Retinal pigment epithelial cell (primary cell): Measurements from ENCODE around the gene CYFIP2.

Source experiments
- DNase-seq: peaks from one replicate; pipeline ENCODE4 v3.0.0-alpha.2; 2010; ENCODE audit warnings: low read depth
- H3K4me3 ChIP-seq: 2 replicates; pipeline ENCODE4 v1.5.1; 2011; ENCODE audit warnings: mild to moderate bottlenecking, low read length, control low read depth, moderate library complexity
- TF ChIP-seq, protein P1 (sequence below): conservative IDR thresholded peaks from 2 replicates; pipeline ENCODE4 v1.5.1; 2011; ENCODE audit warnings: low read depth, low read length, control low read depth, inconsistent platforms

The CYFIP2 gene

DNA sequence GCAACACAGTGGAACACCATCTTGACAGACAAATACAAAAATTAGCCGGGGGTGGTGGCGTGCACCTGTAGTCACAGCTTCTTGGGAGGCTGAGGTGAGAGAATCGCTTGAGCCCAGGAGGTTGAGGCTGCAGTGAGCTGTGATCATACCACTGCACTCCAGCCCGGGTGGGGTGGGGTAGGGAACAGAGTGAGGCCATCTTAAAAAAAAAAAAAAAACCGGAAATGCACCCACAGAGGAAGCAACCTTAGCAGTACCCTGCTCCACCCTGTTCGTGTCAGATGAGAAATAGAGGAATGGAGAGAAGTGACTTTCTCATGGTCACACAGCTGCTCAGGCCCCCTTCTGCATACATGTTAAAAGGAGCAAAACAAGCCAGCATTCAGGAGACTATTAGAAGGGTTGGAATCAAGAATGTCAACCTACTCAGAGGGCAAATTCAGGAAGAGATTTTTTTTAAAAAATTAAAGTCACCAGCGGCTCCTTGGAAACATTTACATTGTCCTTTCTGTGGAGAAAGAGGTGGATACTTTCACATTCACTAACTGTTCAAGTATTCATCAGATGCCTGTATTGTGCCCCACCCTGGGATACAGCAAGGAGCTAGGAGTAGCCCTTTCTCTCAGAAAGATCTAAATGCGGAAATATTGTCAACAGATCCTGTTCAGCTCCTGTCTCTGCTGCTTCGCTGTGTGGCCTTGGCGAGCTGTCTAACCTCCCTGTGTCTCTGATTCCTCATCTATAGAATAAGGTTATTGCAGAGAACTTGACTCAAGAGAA is 41.0 kb downstream of the CYFIP2 start:
- no peak for DNase-seq
- TF ChIP-seq, protein P1, sequence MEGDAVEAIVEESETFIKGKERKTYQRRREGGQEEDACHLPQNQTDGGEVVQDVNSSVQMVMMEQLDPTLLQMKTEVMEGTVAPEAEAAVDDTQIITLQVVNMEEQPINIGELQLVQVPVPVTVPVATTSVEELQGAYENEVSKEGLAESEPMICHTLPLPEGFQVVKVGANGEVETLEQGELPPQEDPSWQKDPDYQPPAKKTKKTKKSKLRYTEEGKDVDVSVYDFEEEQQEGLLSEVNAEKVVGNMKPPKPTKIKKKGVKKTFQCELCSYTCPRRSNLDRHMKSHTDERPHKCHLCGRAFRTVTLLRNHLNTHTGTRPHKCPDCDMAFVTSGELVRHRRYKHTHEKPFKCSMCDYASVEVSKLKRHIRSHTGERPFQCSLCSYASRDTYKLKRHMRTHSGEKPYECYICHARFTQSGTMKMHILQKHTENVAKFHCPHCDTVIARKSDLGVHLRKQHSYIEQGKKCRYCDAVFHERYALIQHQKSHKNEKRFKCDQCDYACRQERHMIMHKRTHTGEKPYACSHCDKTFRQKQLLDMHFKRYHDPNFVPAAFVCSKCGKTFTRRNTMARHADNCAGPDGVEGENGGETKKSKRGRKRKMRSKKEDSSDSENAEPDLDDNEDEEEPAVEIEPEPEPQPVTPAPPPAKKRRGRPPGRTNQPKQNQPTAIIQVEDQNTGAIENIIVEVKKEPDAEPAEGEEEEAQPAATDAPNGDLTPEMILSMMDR, result no peak
- no peak overlapping the region for H3K4me3 ChIP-seq

DNA sequence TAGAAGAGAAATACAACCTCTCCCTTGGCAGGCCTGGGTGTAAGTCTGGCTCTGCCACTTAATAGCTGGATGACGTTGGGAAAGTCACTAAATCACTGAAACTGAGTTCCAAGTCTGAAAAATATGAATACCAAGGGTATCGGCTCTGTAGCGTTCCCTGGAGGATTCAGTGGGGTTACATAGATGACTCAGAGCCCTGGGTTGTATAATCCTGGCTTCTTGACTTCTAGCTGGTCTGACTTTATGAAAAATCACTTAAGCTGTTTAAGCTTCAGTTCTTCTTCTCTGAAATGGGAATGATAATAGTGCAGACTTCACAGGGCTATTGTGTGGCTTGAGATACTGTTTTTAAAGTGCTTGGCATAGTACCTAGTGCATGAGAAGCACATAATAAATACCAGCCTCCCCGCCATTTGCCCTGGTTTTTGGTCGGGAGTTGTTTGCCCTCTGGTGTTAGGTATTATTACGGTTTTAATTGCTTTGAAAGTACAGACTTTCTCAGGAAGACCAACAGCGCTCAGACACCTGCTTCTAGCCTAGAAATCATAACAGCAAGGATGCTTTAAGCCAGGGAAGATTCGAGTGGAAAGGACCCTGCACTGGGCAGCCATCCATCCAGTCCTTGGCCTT is 43.0 kb downstream of the CYFIP2 start:
- DNase-seq, result peak; percentile 60
- TF ChIP-seq, protein P1, result peak; percentile 33

DNA sequence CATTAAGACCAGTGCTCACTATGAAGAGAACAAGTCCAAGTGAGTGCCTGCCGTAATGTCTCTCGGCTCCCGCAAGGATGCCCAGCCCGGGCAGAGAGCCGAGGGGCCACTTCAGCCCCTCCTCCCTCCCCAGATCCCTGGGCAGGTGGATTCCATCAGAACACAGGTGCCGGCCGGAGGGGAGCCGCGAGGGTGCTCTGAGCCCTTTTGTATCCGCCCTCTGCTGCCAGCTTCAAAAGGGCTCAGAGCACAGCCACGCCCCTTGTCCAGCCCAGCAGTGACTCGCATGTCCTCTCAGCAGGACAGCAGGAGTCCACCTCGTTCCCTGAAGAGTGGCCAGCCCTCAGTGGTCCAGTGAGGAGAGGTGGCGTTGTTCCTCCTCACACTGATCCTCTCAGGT is 43.9 kb downstream of the CYFIP2 start:
- H3K4me3 ChIP-seq, result no peak overlapping the region
- TF ChIP-seq, protein P1, result no peak
- DNase-seq, result no peak

More for the DNA sequence above, 43.0 kb downstream of the CYFIP2 start:
- no peak overlapping the region for H3K4me3 ChIP-seq

DNA sequence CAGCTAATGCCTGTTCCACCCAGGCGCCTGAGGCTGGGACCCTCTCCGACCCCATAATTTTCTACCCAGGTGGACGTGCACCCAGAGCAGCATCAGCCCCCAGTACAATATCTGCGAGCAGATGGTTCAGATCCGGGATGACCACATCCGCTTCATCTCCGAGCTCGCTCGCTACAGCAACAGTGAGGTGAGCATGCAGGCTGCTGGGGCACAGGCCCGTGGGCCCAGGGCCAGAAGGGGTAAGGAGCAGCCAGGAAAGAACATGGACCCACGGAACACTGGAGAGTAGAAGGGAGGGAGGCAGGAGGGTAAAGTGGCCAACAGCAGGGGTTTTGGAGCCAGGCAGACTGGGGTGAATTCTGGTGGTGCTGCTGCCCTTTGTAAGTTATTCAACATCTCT is 45.7 kb downstream of the CYFIP2 start:
- no peak for DNase-seq
- H3K4me3 ChIP-seq, result no peak overlapping the region
- TF ChIP-seq, protein P1, result no peak

DNA sequence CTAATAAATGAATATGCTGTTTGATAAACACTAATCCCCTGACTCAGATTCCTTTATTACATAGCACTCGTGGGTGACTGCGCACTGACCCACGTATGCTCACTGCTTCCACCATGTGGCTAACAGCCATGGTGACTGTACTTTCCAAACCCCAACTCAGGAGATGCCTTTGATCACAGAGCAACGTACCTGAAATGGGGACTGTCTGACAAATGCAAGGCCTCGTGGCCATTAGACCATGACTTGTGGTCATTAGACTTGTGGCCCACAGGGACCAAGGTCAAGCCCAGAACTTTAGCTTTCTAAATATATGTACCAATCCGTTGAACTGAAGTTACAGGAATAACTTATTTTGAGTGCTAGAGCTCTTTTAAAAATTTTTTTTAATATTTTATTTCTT is 46.6 kb downstream of the CYFIP2 start:
- DNase-seq, result peak; percentile 54
- TF ChIP-seq, protein P1, result peak; percentile 90
- no peak overlapping the region for H3K4me3 ChIP-seq

DNA sequence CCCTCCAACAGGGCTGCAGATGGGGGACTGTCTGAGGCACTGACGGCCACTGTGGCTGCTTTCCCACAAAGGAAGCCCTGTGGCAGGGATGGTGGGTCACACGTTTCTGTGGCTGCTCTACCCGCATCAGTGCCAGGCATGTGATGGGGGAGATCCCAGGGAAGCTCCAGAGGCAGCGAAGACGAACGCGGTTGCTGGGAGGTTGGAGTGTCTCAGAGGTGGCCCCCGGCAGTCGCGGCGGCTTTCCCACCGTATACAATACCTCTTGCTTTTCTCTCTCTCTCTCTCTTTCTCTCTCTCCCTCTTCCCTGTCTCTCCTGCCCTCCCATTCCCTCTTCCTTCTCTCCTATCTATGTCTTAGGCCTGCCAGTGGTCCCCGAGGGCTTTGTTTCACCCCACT is 56.7 kb downstream of the CYFIP2 start:
- no peak overlapping the region for H3K4me3 ChIP-seq

More for the DNA sequence above, 56.7 kb downstream of the CYFIP2 start:
- TF ChIP-seq, protein P1, result no peak
- no peak for DNase-seq
